Measurements from ENCODE around the gene CORO2A. TPM values are rescaled to one million over a fixed set of nuclear protein-coding genes. Genes with fewer than 3 reads are reported as not detected.

Gene CORO2A
- total and polyA plus RNA-seq, 2 of the 13 experiments (the other 11 are each of a cell fraction or from before 2014, with no cell fraction given): 14.4 to 15.3 TPM

DNA sequence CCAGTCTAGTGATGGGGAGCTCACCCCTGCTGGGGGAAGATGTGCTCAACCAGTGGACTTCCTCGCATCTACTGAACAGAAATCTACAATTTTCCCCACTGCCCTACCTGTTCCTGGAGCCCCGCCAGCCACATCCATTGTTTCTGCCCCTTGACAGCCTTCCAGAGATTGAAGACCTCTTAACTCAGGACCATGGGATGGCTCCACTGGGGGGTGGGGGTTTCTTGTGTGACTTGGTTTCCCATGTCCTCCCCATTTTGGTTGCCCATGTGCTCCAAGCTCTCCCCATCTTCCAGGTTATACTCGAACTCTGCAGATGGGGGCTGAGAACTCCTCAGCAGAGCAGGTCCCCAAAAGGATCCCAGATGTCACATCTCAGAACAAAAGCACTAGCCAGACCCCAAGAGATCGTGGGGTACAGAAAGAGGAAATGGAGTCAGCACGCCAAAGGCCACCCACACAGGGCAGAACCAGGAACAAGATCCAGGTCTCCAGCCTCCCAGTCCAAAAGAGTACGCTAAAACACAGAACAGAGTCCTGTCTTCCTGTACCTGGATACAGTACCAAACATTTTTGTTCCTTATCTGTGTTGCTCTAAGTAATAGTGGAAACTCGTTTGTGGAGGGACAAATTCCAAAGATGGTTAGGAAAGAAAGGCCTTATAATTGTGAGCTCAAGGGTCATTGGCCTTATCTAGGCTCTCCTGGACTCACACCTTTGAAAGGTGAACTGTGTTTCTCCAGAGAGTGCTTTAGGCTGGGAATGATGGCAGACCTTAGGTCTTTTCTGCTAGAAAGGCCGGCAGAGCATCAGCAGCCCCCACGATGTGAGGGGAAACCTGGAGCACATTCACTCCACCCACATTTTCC, 15.8 kb downstream of the CORO2A start (continued):
- TF ChIP-seq, protein P1, sequence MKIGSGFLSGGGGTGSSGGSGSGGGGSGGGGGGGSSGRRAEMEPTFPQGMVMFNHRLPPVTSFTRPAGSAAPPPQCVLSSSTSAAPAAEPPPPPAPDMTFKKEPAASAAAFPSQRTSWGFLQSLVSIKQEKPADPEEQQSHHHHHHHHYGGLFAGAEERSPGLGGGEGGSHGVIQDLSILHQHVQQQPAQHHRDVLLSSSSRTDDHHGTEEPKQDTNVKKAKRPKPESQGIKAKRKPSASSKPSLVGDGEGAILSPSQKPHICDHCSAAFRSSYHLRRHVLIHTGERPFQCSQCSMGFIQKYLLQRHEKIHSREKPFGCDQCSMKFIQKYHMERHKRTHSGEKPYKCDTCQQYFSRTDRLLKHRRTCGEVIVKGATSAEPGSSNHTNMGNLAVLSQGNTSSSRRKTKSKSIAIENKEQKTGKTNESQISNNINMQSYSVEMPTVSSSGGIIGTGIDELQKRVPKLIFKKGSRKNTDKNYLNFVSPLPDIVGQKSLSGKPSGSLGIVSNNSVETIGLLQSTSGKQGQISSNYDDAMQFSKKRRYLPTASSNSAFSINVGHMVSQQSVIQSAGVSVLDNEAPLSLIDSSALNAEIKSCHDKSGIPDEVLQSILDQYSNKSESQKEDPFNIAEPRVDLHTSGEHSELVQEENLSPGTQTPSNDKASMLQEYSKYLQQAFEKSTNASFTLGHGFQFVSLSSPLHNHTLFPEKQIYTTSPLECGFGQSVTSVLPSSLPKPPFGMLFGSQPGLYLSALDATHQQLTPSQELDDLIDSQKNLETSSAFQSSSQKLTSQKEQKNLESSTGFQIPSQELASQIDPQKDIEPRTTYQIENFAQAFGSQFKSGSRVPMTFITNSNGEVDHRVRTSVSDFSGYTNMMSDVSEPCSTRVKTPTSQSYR (CRISPR knock-in tag; IDR thresholded peaks at IDR 0.05; ENCODE audit: borderline replicate concordance): no peak
- TF ChIP-seq ZNF775 (CRISPR knock-in tag; IDR thresholded peaks at IDR 0.05; ENCODE audit: borderline replicate concordance) (no peak), ZBTB37 (CRISPR knock-in tag; IDR thresholded peaks at IDR 0.05) (no peak), DR1 (CRISPR knock-in tag; IDR thresholded peaks at IDR 0.05) (no peak), ZNF574 (CRISPR knock-in tag; IDR thresholded peaks at IDR 0.05) (no peak), PRPF4 (IDR thresholded peaks at IDR 0.05; ENCODE audit: low read depth, low read length, poor library complexity, severe bottlenecking) (no peak), ZNF709 (CRISPR knock-in tag; IDR thresholded peaks at IDR 0.05) (no peak), DRAP1 (CRISPR knock-in tag; IDR thresholded peaks at IDR 0.05) (no peak), POGK (CRISPR knock-in tag; conservative IDR thresholded peaks at IDR 0.05) (no peak), RFXANK (CRISPR knock-in tag; IDR thresholded peaks at IDR 0.05) (no peak), ZFP36 (IDR thresholded peaks at IDR 0.05; ENCODE audit: borderline replicate concordance, low read depth, low read length, partially characterized antibody) (no peak), TBX3 (IDR thresholded peaks at IDR 0.05; ENCODE audit: borderline replicate concordance) (no peak), ZNF724P (CRISPR knock-in tag; IDR thresholded peaks at IDR 0.05; ENCODE audit: borderline replicate concordance) (no peak)
- TF ChIP-seq, protein P2, sequence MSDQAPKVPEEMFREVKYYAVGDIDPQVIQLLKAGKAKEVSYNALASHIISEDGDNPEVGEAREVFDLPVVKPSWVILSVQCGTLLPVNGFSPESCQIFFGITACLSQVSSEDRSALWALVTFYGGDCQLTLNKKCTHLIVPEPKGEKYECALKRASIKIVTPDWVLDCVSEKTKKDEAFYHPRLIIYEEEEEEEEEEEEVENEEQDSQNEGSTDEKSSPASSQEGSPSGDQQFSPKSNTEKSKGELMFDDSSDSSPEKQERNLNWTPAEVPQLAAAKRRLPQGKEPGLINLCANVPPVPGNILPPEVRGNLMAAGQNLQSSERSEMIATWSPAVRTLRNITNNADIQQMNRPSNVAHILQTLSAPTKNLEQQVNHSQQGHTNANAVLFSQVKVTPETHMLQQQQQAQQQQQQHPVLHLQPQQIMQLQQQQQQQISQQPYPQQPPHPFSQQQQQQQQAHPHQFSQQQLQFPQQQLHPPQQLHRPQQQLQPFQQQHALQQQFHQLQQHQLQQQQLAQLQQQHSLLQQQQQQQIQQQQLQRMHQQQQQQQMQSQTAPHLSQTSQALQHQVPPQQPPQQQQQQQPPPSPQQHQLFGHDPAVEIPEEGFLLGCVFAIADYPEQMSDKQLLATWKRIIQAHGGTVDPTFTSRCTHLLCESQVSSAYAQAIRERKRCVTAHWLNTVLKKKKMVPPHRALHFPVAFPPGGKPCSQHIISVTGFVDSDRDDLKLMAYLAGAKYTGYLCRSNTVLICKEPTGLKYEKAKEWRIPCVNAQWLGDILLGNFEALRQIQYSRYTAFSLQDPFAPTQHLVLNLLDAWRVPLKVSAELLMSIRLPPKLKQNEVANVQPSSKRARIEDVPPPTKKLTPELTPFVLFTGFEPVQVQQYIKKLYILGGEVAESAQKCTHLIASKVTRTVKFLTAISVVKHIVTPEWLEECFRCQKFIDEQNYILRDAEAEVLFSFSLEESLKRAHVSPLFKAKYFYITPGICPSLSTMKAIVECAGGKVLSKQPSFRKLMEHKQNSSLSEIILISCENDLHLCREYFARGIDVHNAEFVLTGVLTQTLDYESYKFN (CRISPR knock-in tag; conservative IDR thresholded peaks at IDR 0.05): peak; percentile 53

All from HepG2 (cell line).